ENCODE data around the gene CERS1. TPM values are rescaled to one million over a fixed set of nuclear protein-coding genes. Genes with fewer than 3 reads are reported as not detected.

CERS1 gene
- total RNA-seq, 4 donors from 2014 or later = 0.24 to 1.3 (median 0.59) TPM

GRCh38 chr19:18913466-18913865 is 17.5 kb upstream of the CERS1 start:
- intact Hi-C loops (cut with DNase I) = loop anchor here (5.0 kb wide), 1 partner anchor 74 kb away; no protein-coding TSS in a partner anchor
- Histone ChIP-seq H3K27me3 (no peaks in the 10 kb centered on the region), H3K4me3 (replicated peaks in 1 of 3) (no peak overlapping the region), H3K36me3 (peaks cover 14 to 22% of the 10 kb centered on the region in 2 donors), H3K4me1 (peaks cover 11 to 13% of the 10 kb centered on the region in 2 donors), H3K27ac (no peak overlapping the region), H3K9me3 (no peaks in the 10 kb centered on the region)
- 82% methylated on average over 4 of the region's 5 CpGs; no CpG with 5 or more reads in 1 of the 2 donors for WGBS, 2 donors
- DNase-seq = no peak
- TF ChIP-seq POLR2A (IDR thresholded peaks at IDR 0.05) (no peak), CTCF (IDR thresholded peaks at IDR 0.05) (no peak)

GRCh38 chr19:18912933-18913332 is 17.0 kb upstream of the CERS1 start:
- peaks cover 14 to 22% of the 10 kb centered on the region in 2 donors for H3K36me3 ChIP-seq
- 94 to 98% methylated on average over 8 of the region's 14 CpGs for WGBS, 2 donors
- DNase-seq = no peak

GRCh38 chr19:18910801-18911436 is 15.0 kb upstream of the CERS1 start:
- no peak overlapping the region for H3K4me3 ChIP-seq (replicated peaks in 1 of 3)
- peaks cover 25 to 42% of the 10 kb centered on the region in 2 donors for H3K36me3 ChIP-seq
- DNase-seq = no peak
- no peak overlapping the region for H3K27ac ChIP-seq
- TF ChIP-seq POLR2A (IDR thresholded peaks at IDR 0.05) = no peak
- no peak for TF ChIP-seq CTCF (IDR thresholded peaks at IDR 0.05)
- intact Hi-C loops (cut with DNase I) = loop anchor here (5.0 kb wide), 1 partner anchor 76 kb away; no protein-coding TSS in a partner anchor
- no peaks in the 10 kb centered on the region for H3K27me3 ChIP-seq
- WGBS, 2 donors = 97 to 100% methylated on average over 4 to 13 of the region's 19 CpGs
- H3K9me3 ChIP-seq = no peaks in the 10 kb centered on the region
- H3K4me1 ChIP-seq = no peaks in the 10 kb centered on the region

More at GRCh38 chr19:18912933-18913332, 17.0 kb upstream of the CERS1 start:
- no peak overlapping the region for H3K27ac ChIP-seq
- no peak for TF ChIP-seq POLR2A (IDR thresholded peaks at IDR 0.05)
- no peak for TF ChIP-seq CTCF (IDR thresholded peaks at IDR 0.05)
- H3K4me3 ChIP-seq (replicated peaks in 1 of 3) = no peak overlapping the region
- intact Hi-C loops (cut with DNase I) = loop anchor here (5.0 kb wide), 1 partner anchor 74 kb away; no protein-coding TSS in a partner anchor
- peaks cover 5 to 8% of the 10 kb centered on the region in 2 donors for H3K4me1 ChIP-seq
- no peaks in the 10 kb centered on the region for H3K27me3 ChIP-seq
- no peaks in the 10 kb centered on the region for H3K9me3 ChIP-seq

GRCh38 chr19:18910010-18910409 is 14.1 kb upstream of the CERS1 start:
- intact Hi-C loops (cut with DNase I) = loop anchor here (5.0 kb wide), 1 partner anchor 77 kb away; no protein-coding TSS in a partner anchor
- 89 to 90% methylated on average over 10 of the region's 10 CpGs for WGBS, 2 donors

More at GRCh38 chr19:18910010-18910409, 14.1 kb upstream of the CERS1 start:
- no peak overlapping the region for H3K4me3 ChIP-seq (replicated peaks in 1 of 3)
- H3K27ac ChIP-seq = no peak overlapping the region
- no peaks in the 10 kb centered on the region for H3K27me3 ChIP-seq
- no peaks in the 10 kb centered on the region for H3K9me3 ChIP-seq
- TF ChIP-seq CTCF (IDR thresholded peaks at IDR 0.05) (no peak), POLR2A (IDR thresholded peaks at IDR 0.05) (no peak)
- DNase-seq = no peak
- no peaks in the 10 kb centered on the region for H3K4me1 ChIP-seq
- H3K36me3 ChIP-seq = peaks cover 31 to 45% of the 10 kb centered on the region in 2 donors
